Trophoblast cell (in vitro differentiated cells and primary cell): ENCODE data around the gene ZNF330.

Source experiments
- DNase-seq, 2 donors: peaks; one replicate each; pipeline ENCODE4 v3.0.0-alpha.2; 2016
- H2AFZ ChIP-seq: 2 replicates; pipeline ENCODE4 v1.6.1; 2013; ENCODE audit warnings: low read length, moderate library complexity, mild to moderate bottlenecking; ENCODE audit not compliant: insufficient read depth, poor library complexity
- H2AK5ac ChIP-seq: 2 replicates; pipeline ENCODE4 v1.6.1; 2013; ENCODE audit warnings: mild to moderate bottlenecking, low read length
- H2BK120ac ChIP-seq: 2 replicates; pipeline ENCODE4 v1.6.1; 2013; ENCODE audit warnings: low read length, mild to moderate bottlenecking, moderate library complexity; ENCODE audit not compliant: insufficient read depth, poor library complexity
- H2BK12ac ChIP-seq: 2 replicates; pipeline ENCODE4 v1.6.1; 2013; ENCODE audit warnings: mild to moderate bottlenecking, low read length, moderate library complexity
- H2BK5ac ChIP-seq: 2 replicates; pipeline ENCODE4 v1.6.1; 2013; ENCODE audit warnings: low read length, low read depth, moderate library complexity, mild to moderate bottlenecking; ENCODE audit not compliant: poor library complexity
- H3K14ac ChIP-seq: 2 replicates; pipeline ENCODE4 v1.6.1; 2013; ENCODE audit warnings: mild to moderate bottlenecking, low read length
- H3K18ac ChIP-seq: 2 replicates; pipeline ENCODE4 v1.6.1; 2013; ENCODE audit warnings: mild to moderate bottlenecking, low read length
- H3K23ac ChIP-seq: 2 replicates; pipeline ENCODE4 v1.6.1; 2013; ENCODE audit warnings: low read length
- H3K27ac ChIP-seq: 2 replicates; pipeline ENCODE4 v1.5.1; 2013; ENCODE audit warnings: low read depth, mild to moderate bottlenecking, inconsistent platforms, low read length, moderate library complexity
- H3K27me3 ChIP-seq: 2 replicates; pipeline ENCODE4 v1.6.1; 2013; ENCODE audit warnings: inconsistent platforms, mild to moderate bottlenecking, low read length, moderate library complexity; ENCODE audit not compliant: insufficient read depth
- H3K36me3 ChIP-seq, 2 experiments: 1 replicate in 1 of 2; 2 replicates in 1 of 2; pipeline ENCODE4 v1.6.1; 2013; ENCODE audit warnings: low read length in 2 of 2, mild to moderate bottlenecking in 2 of 2, moderate library complexity in 1 of 2; ENCODE audit not compliant: insufficient read depth in 2 of 2, control insufficient read depth in 1 of 2
- H3K4ac ChIP-seq: 2 replicates; pipeline ENCODE4 v1.6.1; 2013; ENCODE audit warnings: low read depth, mild to moderate bottlenecking, low read length, moderate library complexity
- H3K4me1 ChIP-seq, 2 experiments: 1 replicate in 1 of 2; 2 replicates in 1 of 2; pipeline ENCODE4 v1.6.1; 2013; ENCODE audit warnings: low read length in 2 of 2, mild to moderate bottlenecking in 2 of 2, moderate library complexity in 1 of 2; ENCODE audit not compliant: insufficient read depth in 2 of 2, control insufficient read depth in 1 of 2
- H3K4me2 ChIP-seq: 2 replicates; pipeline ENCODE4 v1.6.1; 2013; ENCODE audit warnings: inconsistent platforms, mild to moderate bottlenecking, low read length, moderate library complexity
- H3K4me3 ChIP-seq: 2 replicates; pipeline ENCODE4 v1.5.1; 2013; ENCODE audit warnings: mild to moderate bottlenecking, low read depth, low read length, inconsistent platforms
- H3K79me1 ChIP-seq: one replicate; pipeline ENCODE4 v1.6.1; 2013; ENCODE audit warnings: low read length
- H3K79me2 ChIP-seq: 2 replicates; pipeline ENCODE4 v1.6.1; 2013; ENCODE audit warnings: low read length, mild to moderate bottlenecking; ENCODE audit not compliant: control insufficient read depth, insufficient read depth, poor library complexity
- H3K9ac ChIP-seq: 2 replicates; pipeline ENCODE4 v1.6.1; 2013; ENCODE audit warnings: mild to moderate bottlenecking, low read length
- H3K9me3 ChIP-seq: 2 replicates; pipeline ENCODE4 v1.6.1; 2013; ENCODE audit warnings: low read depth, mild to moderate bottlenecking, control low read depth, inconsistent platforms, low read length; ENCODE audit not compliant: insufficient read depth
- H4K12ac ChIP-seq: 2 replicates; pipeline ENCODE4 v1.6.1; 2013; ENCODE audit warnings: low read depth, mild to moderate bottlenecking, low read length, moderate library complexity
- H4K8ac ChIP-seq: 2 replicates; pipeline ENCODE4 v1.6.1; 2013; ENCODE audit warnings: low read depth, mild to moderate bottlenecking, low read length, moderate library complexity
- H4K91ac ChIP-seq: one replicate; pipeline ENCODE4 v1.6.1; 2013; ENCODE audit warnings: low read depth, mild to moderate bottlenecking, low read length, moderate library complexity
- WGBS: extraction: QIAGEN DNeasy Blood & Tissue Kit; methylation state at CpG from one replicate; pipeline ENCODE4 v1.1.7; 2013; ENCODE audit warnings: missing lambda C conversion rate; ENCODE audit not compliant: insufficient read length, insufficient coverage; ENCODE audit errors: extremely low coverage; 5-methylcytosine and 5-hydroxymethylcytosine counted together

ZNF330 gene

DNA sequence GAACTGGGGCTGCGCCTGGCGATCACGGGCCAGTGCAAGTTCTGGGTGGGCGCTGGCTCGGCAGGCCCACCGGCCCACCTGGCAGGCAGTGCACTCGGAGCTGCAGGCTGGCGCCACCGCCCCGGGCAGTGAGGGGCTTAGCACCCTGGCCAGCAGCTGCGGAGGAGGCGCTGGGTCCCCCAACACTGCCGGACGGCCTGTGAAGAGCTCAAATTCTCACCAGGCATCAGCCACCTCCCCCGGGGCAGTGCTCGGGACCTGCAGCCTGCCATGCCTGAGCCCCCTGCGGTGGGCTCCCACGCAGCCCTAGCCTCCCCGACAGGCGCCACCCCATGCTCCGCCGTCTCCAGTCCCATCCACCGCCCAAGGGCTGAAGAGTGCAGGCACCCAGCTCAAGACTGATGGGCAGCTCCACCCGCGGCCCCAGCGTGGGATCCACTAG lies 7.1 kb upstream of the ZNF330 start:
- no peak overlapping the region for H2BK120ac ChIP-seq
- H3K9me3 ChIP-seq: peaks cover 3% of the 10 kb centered on the region
- no peaks in the 10 kb centered on the region for H3K36me3 ChIP-seq
- H3K79me1 ChIP-seq: no peaks in the 10 kb centered on the region
- H2AK5ac ChIP-seq: no peak overlapping the region
- no peak overlapping the region for H4K91ac ChIP-seq
- no peak overlapping the region for H3K14ac ChIP-seq
- no peak overlapping the region for H3K4me3 ChIP-seq
- no peak overlapping the region for H3K4me2 ChIP-seq
- H3K23ac ChIP-seq: no peak overlapping the region
- H2AFZ ChIP-seq: no peak overlapping the region
- DNase-seq: no peak
- H2BK12ac ChIP-seq: no peak overlapping the region
- no peak overlapping the region for H3K4ac ChIP-seq
- H4K8ac ChIP-seq: no peak overlapping the region
- H3K4me1 ChIP-seq: no peaks in the 10 kb centered on the region
- H3K27ac ChIP-seq: no peak overlapping the region
- H2BK5ac ChIP-seq: no peak overlapping the region
- no peak overlapping the region for H4K12ac ChIP-seq
- H3K79me2 ChIP-seq: no peaks in the 10 kb centered on the region
- H3K27me3 ChIP-seq: no peaks in the 10 kb centered on the region
- H3K18ac ChIP-seq: no peak overlapping the region
- WGBS: no CpG with 5 or more reads among the region's 26 CpGs
- no peak overlapping the region for H3K9ac ChIP-seq

GRCh38 chr4:141215030-141215429 lies 5.7 kb upstream of the ZNF330 start:
- Histone ChIP-seq H2AK5ac (no peak overlapping the region), H3K4ac (no peak overlapping the region), H2AFZ (no peak overlapping the region), H3K79me1 (no peaks in the 10 kb centered on the region), H3K27ac (no peak overlapping the region), H2BK120ac (no peak overlapping the region), H3K4me3 (no peak overlapping the region), H3K4me2 (no peak overlapping the region), H3K9me3 (peaks cover 3% of the 10 kb centered on the region), H3K4me1 (no peaks in the 10 kb centered on the region), H3K9ac (no peak overlapping the region), H2BK5ac (no peak overlapping the region), H4K8ac (no peak overlapping the region), H3K36me3 (no peaks in the 10 kb centered on the region), H3K18ac (no peak overlapping the region), H3K27me3 (no peaks in the 10 kb centered on the region), H3K14ac (no peak overlapping the region), H4K91ac (no peak overlapping the region), H4K12ac (no peak overlapping the region), H2BK12ac (no peak overlapping the region), H3K23ac (no peak overlapping the region), H3K79me2 (no peaks in the 10 kb centered on the region)
- no peak for DNase-seq

- H3K23ac ChIP-seq: no peak overlapping the region
- H4K12ac ChIP-seq: no peak overlapping the region
- H2AK5ac ChIP-seq: no peak overlapping the region
- H3K79me1 ChIP-seq: peaks cover 5% of the 10 kb centered on the region
- peak in 1 of 2 donors; percentile 62 for DNase-seq
- no peak overlapping the region for H2AFZ ChIP-seq
- no peak overlapping the region for H2BK120ac ChIP-seq
- H3K27me3 ChIP-seq: no peaks in the 10 kb centered on the region
- no peak overlapping the region for H2BK12ac ChIP-seq
- H3K4ac ChIP-seq: no peak overlapping the region
- no peak overlapping the region for H3K4me2 ChIP-seq
- H3K14ac ChIP-seq: no peak overlapping the region
- H3K36me3 ChIP-seq: no peaks in the 10 kb centered on the region
- H3K9ac ChIP-seq: no peak overlapping the region
- H3K79me2 ChIP-seq: peaks cover 4% of the 10 kb centered on the region
- no CpG with 5 or more reads among the region's 5 CpGs for WGBS
- H3K4me1 ChIP-seq: peaks cover 0 to 3% of the 10 kb centered on the region in 2 experiments
- no peak overlapping the region for H4K8ac ChIP-seq
- H4K91ac ChIP-seq: no peak overlapping the region
- H3K4me3 ChIP-seq: no peak overlapping the region
- H3K27ac ChIP-seq: no peak overlapping the region
- peaks cover 3% of the 10 kb centered on the region for H3K9me3 ChIP-seq
- H3K18ac ChIP-seq: no peak overlapping the region
- H2BK5ac ChIP-seq: no peak overlapping the region
Observed at GRCh38 chr4:141216002-141216761, 4.5 kb upstream of the ZNF330 start.

GRCh38 chr4:141220271-141220670 lies 424 bp upstream of the ZNF330 start:
- H2AFZ ChIP-seq: peak overlapping the region; percentile 80

More at GRCh38 chr4:141220271-141220670, 424 bp upstream of the ZNF330 start:
- no peak overlapping the region for H3K18ac ChIP-seq
- H3K14ac ChIP-seq: no peak overlapping the region
- no peak overlapping the region for H2BK12ac ChIP-seq
- no peak overlapping the region for H3K4ac ChIP-seq
- H2AK5ac ChIP-seq: no peak overlapping the region
- peak overlapping the region; percentile 98 for H4K8ac ChIP-seq
- H2BK120ac ChIP-seq: no peak overlapping the region
- peaks cover 5% of the 10 kb centered on the region for H3K79me1 ChIP-seq
- H3K36me3 ChIP-seq: peaks cover 0 to 2% of the 10 kb centered on the region in 2 experiments
- H3K4me2 ChIP-seq: peak overlapping the region; percentile 28
- peaks cover 4% of the 10 kb centered on the region for H3K79me2 ChIP-seq
- H3K4me3 ChIP-seq: no peak overlapping the region
- H3K27ac ChIP-seq: no peak overlapping the region
- H3K23ac ChIP-seq: no peak overlapping the region
- WGBS: no CpG with 5 or more reads among the region's 7 CpGs
- peak overlapping the region; percentile 86 for H4K12ac ChIP-seq
- no peaks in the 10 kb centered on the region for H3K27me3 ChIP-seq
- H3K9ac ChIP-seq: no peak overlapping the region
- no peak overlapping the region for H2BK5ac ChIP-seq
- H3K9me3 ChIP-seq: no peaks in the 10 kb centered on the region
- peaks cover 0 to 3% of the 10 kb centered on the region in 2 experiments for H3K4me1 ChIP-seq
- no peak overlapping the region for H4K91ac ChIP-seq
- DNase-seq: peak; percentile 7 to 65
